Endothelial cell of umbilical vein (primary cell): Measurements from ENCODE around the gene TMF1. TPM values are rescaled to one million over a fixed set of nuclear protein-coding genes. Genes with fewer than 3 reads are reported as not detected.

Source experiments
- BruUV-seq: library from RNA; stranded (reverse); fragments of 400-500 nt; replicated peaks from 2 replicates; lab custom pipeline; 2021; lab: Mats Ljungman, UMichigan
- CTCF ChIA-PET: fragments of 300-600, 350-600 bp; sonication (Branson Sonifier 250); formaldehyde crosslinking; loops from one replicate; lab custom pipeline; 2021; ENCODE audit warnings: antibody characterized with exemption, inconsistent platforms; lab: Charles Lee
- POLR2A ChIA-PET: fragments of 300-600, 350-600 bp; sonication (Branson Sonifier 250); formaldehyde crosslinking; loops from one replicate; lab custom pipeline; 2021; ENCODE audit warnings: antibody characterized with exemption, inconsistent platforms; lab: Charles Lee
- DNase-seq: peaks from one replicate; pipeline ENCODE4 v3.0.0-alpha.2; 2011; ENCODE audit warnings: low read depth, low spot score
- FAIRE-seq: peaks from 2 replicates; lab custom pipeline; 2011; peaks lifted over from hg19 to GRCh38; lab: Jason Lieb, UNC
- H2AFZ ChIP-seq: 2 replicates; pipeline ENCODE4 v1.6.0; 2012; ENCODE audit warnings: low read depth, low read length, control low read depth, inconsistent platforms
- H3K27ac ChIP-seq: 2 replicates; pipeline ENCODE4 v1.5.1; 2011; ENCODE audit warnings: low read depth, mild to moderate bottlenecking, control low read depth, low read length, moderate library complexity; ENCODE audit not compliant: insufficient read depth
- H3K27me3 ChIP-seq, 2 experiments: 2 replicates each; pipeline versions ENCODE4 v1.6.0 to v1.6.1; 2011; ENCODE audit warnings: low read length in 2 of 2, mixed read lengths in 1 of 2; ENCODE audit not compliant: control insufficient read depth in 2 of 2, insufficient read depth in 2 of 2
- H3K36me3 ChIP-seq, 2 experiments: 2 replicates in 1 of 2; 3 replicates in 1 of 2; pipeline ENCODE4 v1.5.1; 2011; ENCODE audit warnings: low read length in 2 of 2, mild to moderate bottlenecking in 1 of 2, moderate library complexity in 1 of 2; ENCODE audit not compliant: control insufficient read depth in 2 of 2, insufficient read depth in 2 of 2; ENCODE audit errors: extremely low read depth in 1 of 2
- H3K4me1 ChIP-seq: 3 replicates; pipeline ENCODE4 v1.5.1; 2011; ENCODE audit warnings: mild to moderate bottlenecking, low read length; ENCODE audit not compliant: control insufficient read depth, insufficient read depth; ENCODE audit errors: extremely low read depth
- H3K4me2 ChIP-seq: 2 replicates; pipeline ENCODE4 v1.6.1; 2011; ENCODE audit warnings: low read length, control low read depth, mixed read lengths; ENCODE audit not compliant: insufficient read depth
- H3K4me3 ChIP-seq, 3 experiments: fragments of 200-600 bp in 1 of 3; sonication (generic), shearing (Covaris generic) in 1 of 3; replicated peaks in 1 of 3; 2 replicates each; pipeline ENCODE4 v1.5.1; 2011 to 2016; ENCODE audit warnings: control low read depth in 3 of 3, low read length in 3 of 3, mild to moderate bottlenecking in 2 of 3, inconsistent platforms in 1 of 3, low read depth in 1 of 3, moderate library complexity in 1 of 3; ENCODE audit not compliant: insufficient read depth in 1 of 3
- H3K79me2 ChIP-seq: 2 replicates; pipeline ENCODE4 v1.6.0; 2012; ENCODE audit warnings: low read length, inconsistent platforms; ENCODE audit not compliant: control insufficient read depth, insufficient read depth
- H3K9ac ChIP-seq: replicated peaks from 2 replicates; pipeline ENCODE3; 2011; ENCODE audit warnings: low read length, control low read depth; ENCODE audit not compliant: insufficient read depth; ENCODE audit errors: extremely low read depth
- H3K9me1 ChIP-seq: replicated peaks from 3 replicates; pipeline ENCODE4 v1.6.0; 2011; ENCODE audit warnings: mild to moderate bottlenecking, low read length; ENCODE audit not compliant: control insufficient read depth, insufficient read depth; ENCODE audit errors: extremely low read depth
- H3K9me3 ChIP-seq: replicated peaks from 2 replicates; pipeline ENCODE4 v1.5.1; 2012; ENCODE audit warnings: low read length, inconsistent platforms; ENCODE audit not compliant: control insufficient read depth, insufficient read depth
- H4K20me1 ChIP-seq: replicated peaks from 2 replicates; pipeline ENCODE3; 2011; ENCODE audit warnings: mild to moderate bottlenecking, low read length; ENCODE audit not compliant: control insufficient read depth, insufficient read depth; ENCODE audit errors: extremely low read depth
- CTCF ChIP-seq, 2 donors: IDR thresholded peaks; 1 replicate in 1 of 2; 2 replicates in 1 of 2; pipeline ENCODE4 v1.5.1; 2011; ENCODE audit warnings: low read length in 2 of 2, mild to moderate bottlenecking in 2 of 2, moderate library complexity in 2 of 2, control low read depth in 1 of 2, inconsistent platforms in 1 of 2, low read depth in 1 of 2; ENCODE audit not compliant: insufficient read depth in 1 of 2; ENCODE audit errors: extremely low read depth in 1 of 2
- EZH2 ChIP-seq: IDR thresholded peaks from 2 replicates; pipeline ENCODE4 v1.6.1; 2012; ENCODE audit warnings: borderline replicate concordance, low read depth, mild to moderate bottlenecking, moderate library complexity, low read length, inconsistent platforms; ENCODE audit not compliant: severe bottlenecking
- FOS ChIP-seq: IDR thresholded peaks from 2 replicates; pipeline ENCODE4 v1.6.1; 2011; ENCODE audit warnings: mild to moderate bottlenecking, low read length, moderate library complexity, borderline replicate concordance; ENCODE audit not compliant: insufficient read depth
- GATA2 ChIP-seq: IDR thresholded peaks from 2 replicates; pipeline ENCODE4 v1.7.0; 2011; ENCODE audit warnings: low read depth, mild to moderate bottlenecking, moderate library complexity, mixed read lengths, low read length; ENCODE audit not compliant: insufficient read length, insufficient read depth
- JUN ChIP-seq: IDR thresholded peaks from 2 replicates; pipeline ENCODE4 v1.6.1; 2011; ENCODE audit warnings: borderline replicate concordance, low read depth; ENCODE audit not compliant: insufficient read length, insufficient read depth
- MAX ChIP-seq: IDR thresholded peaks from 2 replicates; pipeline ENCODE4 v1.6.1; 2011; ENCODE audit not compliant: insufficient read depth, insufficient read length
- POLR2A ChIP-seq: IDR thresholded peaks from 2 replicates; pipeline ENCODE4 v1.6.1; 2012; ENCODE audit warnings: low read depth, mild to moderate bottlenecking, control low read depth, low read length
- dilution Hi-C: fragments of 300-500 bp; cut with MboI; formaldehyde crosslinking; loops from one replicate; pipeline ENCODE4 v1.15.0; 2019; ENCODE audit warnings: low sequenced_read_pairs; ENCODE audit not compliant: extremely low pct_ligation_motif_present
- intact Hi-C: fragments of 100-400 bp; cut with micrococcal nuclease; formaldehyde crosslinking; loops from one replicate; pipeline ENCODE4 v1.10.0; 2022
- polyA plus RNA-seq, 4 experiments: library from polyadenylated mRNA; depleted of rRNA in 3 of 4; stranded (reverse) in 3 of 4; unstranded in 1 of 4; fragments of >200 nt; gene quantifications; 2 replicates each; pipeline versions ENCODE4 v1.2.1 to v1.2.3, GENCODE V29; 2011 to 2012; ENCODE audit warnings: missing spikeins in 1 of 4
- total RNA-seq: library from RNA; stranded (reverse); gene quantifications from 2 replicates; pipeline ENCODE4 v1.2.3, GENCODE V29; 2021

Gene TMF1
- total and polyA plus RNA-seq, 2 donors (not counting 3 experiments of a cell fraction or from before 2014, with no cell fraction given): 3.7 to 32.7 TPM

- Histone ChIP-seq H3K4me3 (no peak overlapping the region), H3K9ac (no peak overlapping the region), H3K27ac (no peak overlapping the region), H3K36me3 (peaks cover 9 to 20% of the 10 kb centered on the region in 2 experiments), H3K4me2 (no peak overlapping the region), H3K4me1 (no peaks in the 10 kb centered on the region), H2AFZ (no peak overlapping the region), H3K9me3 (no peaks in the 10 kb centered on the region), H4K20me1 (no peaks in the 10 kb centered on the region), H3K9me1 (no peaks in the 10 kb centered on the region), H3K79me2 (peaks cover 23% of the 10 kb centered on the region), H3K27me3 (no peaks in the 10 kb centered on the region)
- no peak for TF ChIP-seq FOS
- no peak for TF ChIP-seq GATA2
- no peak for TF ChIP-seq CTCF (IDR thresholded peaks at IDR 0.05; ENCODE audit: extremely low read depth in 1 of 2, insufficient read depth in 1 of 2, low read depth in 1 of 2, low read length in 2 of 2)
- no peak for TF ChIP-seq POLR2A
- no peak for TF ChIP-seq MAX
- no peak for TF ChIP-seq EZH2
- no peak for TF ChIP-seq JUN
- intact Hi-C loops (no loop called here), dilution Hi-C loops (no loop called here)
- BruUV-seq: no TSS peak
- ChIA-PET CTCF (interaction anchor here (1.1 kb wide), 1 partner anchor 24 kb away, joined by 4 read pairs; no protein-coding TSS in a partner anchor), POLR2A (no interaction called here)
- DNase-seq (no peak), FAIRE-seq (no peak)
Observed at GRCh38 chr3:69044608-69045007, 7.5 kb downstream of the TMF1 start.
